Measurements from ENCODE around the gene PTGIS.

PTGIS gene

GRCh38 chr20:49485563-49485962, 82.4 kb downstream of the PTGIS start:
- no peak for DNase-seq

GRCh38 chr20:49484180-49485140, 83.5 kb downstream of the PTGIS start:
- peak; percentile 50 for DNase-seq

GRCh38 chr20:49483696-49484123, 84.2 kb downstream of the PTGIS start:
- DNase-seq, result no peak

- DNase-seq, result no peak
These were observed 84.8 kb downstream of the PTGIS start for GRCh38 chr20:49483018-49483695.

- no peak for DNase-seq
These were observed 85.3 kb downstream of the PTGIS start, which contains the start of gene KCNB1 for GRCh38 chr20:49482621-49483017. KCNB1 (minus strand) TSS chr20:49482668; CDS start chr20:49482480, 188 bp downstream.

GRCh38 chr20:49482173-49482572, 85.8 kb downstream of the PTGIS start:
- DNase-seq, result no peak

GRCh38 chr20:49481116-49481515, 86.8 kb downstream of the PTGIS start:
- DNase-seq, result no peak

GRCh38 chr20:49480236-49480635, 87.7 kb downstream of the PTGIS start:
- DNase-seq, result peak; percentile 68

- DNase-seq, result peak; percentile 68
These were observed 88.2 kb downstream of the PTGIS start for GRCh38 chr20:49479785-49480184.

- DNase-seq, result no peak
These were observed 88.9 kb downstream of the PTGIS start for GRCh38 chr20:49478754-49479689.

GRCh38 chr20:49478266-49478665, 89.7 kb downstream of the PTGIS start:
- no peak for DNase-seq

GRCh38 chr20:49477200-49477599, 90.7 kb downstream of the PTGIS start:
- no peak for DNase-seq

GRCh38 chr20:49476016-49476355, 92.0 kb downstream of the PTGIS start:
- DNase-seq, result no peak

GRCh38 chr20:49475292-49476015, 92.5 kb downstream of the PTGIS start:
- no peak for DNase-seq

GRCh38 chr20:49471397-49471796, 96.5 kb downstream of the PTGIS start:
- DNase-seq, result no peak

- DNase-seq, result no peak
These were observed 97.0 kb downstream of the PTGIS start for GRCh38 chr20:49470922-49471321.

- DNase-seq, result no peak
These were observed 98.9 kb downstream of the PTGIS start for GRCh38 chr20:49469060-49469459.

- no peak for DNase-seq
These were observed 99.5 kb downstream of the PTGIS start for GRCh38 chr20:49468412-49468811.

- no peak for DNase-seq
These were observed 101.6 kb downstream of the PTGIS start for GRCh38 chr20:49466114-49466912.

- no peak for DNase-seq
These were observed 103.4 kb downstream of the PTGIS start for GRCh38 chr20:49464556-49464955.

GRCh38 chr20:49462626-49463025, 105.3 kb downstream of the PTGIS start:
- DNase-seq, result no peak

Data from NCI-H524 treated with DMSO at 0.1 percent for 48 hours (cell line).